ENCODE measurements around the gene MRPL44.
"Not testable (repeated sequence)": the region's sequence is repeated elsewhere in the genome, so short reads cannot be mapped to it uniquely, and the experiment has no call there.

The MRPL44 gene

DNA sequence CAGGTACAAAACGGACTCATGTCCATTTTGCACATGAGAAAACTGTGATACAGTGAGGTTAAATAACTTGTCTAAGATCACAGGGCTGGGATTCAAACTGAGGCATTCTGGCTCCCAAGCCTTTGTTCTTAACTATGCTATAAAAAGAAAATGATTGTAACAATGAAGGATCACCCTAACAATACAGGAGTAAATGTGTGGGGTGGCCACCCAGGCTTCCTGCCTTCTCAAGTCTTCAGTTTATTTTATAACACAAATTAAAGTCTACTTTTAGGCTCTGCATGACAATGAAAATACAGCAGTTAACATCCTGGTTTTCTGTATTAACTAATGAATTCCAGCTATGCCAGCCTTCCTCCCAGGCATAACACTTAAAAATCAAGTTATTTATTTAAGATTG lies 19.7 kb upstream of the MRPL44 start:
- DNase-seq, result no peak

DNA sequence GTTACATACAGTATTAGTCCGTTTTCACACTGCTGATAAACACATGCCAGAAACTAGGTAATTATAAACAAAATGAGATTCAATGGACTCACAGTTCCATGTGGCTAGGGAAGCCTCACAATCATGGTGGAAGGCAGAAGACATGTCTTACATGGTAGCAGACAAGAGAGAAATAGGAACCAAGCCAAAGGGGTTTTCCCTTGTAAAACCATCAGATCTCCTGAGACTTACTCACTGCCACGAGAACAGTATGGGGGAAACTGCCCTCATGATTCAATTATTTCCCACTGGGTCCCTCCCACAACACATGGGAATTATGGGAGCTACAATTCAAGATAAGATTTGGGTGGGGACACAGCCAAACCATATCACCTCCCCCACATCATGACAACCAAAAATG lies 17.8 kb upstream of the MRPL44 start:
- not testable (repeated sequence) for DNase-seq

DNA sequence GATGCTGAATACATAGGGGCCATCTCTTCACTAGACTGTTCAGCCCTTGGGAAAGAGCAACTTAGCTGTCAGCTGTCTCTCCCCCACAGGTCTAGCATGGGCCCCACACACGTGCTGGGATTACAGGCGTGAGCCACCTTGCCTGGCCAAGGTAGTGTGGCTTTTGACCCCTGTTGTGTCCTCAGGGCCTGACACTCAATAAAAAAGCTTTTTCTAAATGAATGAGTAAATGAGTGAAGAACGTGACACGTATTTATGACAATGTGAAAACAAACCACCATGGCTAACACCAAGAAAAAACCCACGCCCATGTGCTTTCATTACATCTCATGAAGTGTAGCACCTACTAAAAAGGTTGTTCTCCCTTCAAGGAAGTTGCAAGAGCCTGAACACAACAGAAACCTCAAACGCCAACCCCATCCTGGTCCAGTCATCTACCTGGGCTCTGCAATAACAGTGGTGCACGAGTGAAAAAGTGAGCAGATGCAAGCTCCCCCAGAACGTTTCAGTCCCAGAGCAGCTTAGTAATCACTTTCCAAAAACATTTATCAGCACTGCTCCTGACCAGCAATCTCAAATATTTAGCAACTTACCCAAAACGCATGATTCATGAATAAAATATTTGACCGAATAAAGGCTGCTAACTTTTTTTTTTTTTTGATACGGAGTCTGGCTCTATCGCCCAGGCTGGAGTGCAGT lies 15.5 kb upstream of the MRPL44 start:
- no peak for DNase-seq

DNA sequence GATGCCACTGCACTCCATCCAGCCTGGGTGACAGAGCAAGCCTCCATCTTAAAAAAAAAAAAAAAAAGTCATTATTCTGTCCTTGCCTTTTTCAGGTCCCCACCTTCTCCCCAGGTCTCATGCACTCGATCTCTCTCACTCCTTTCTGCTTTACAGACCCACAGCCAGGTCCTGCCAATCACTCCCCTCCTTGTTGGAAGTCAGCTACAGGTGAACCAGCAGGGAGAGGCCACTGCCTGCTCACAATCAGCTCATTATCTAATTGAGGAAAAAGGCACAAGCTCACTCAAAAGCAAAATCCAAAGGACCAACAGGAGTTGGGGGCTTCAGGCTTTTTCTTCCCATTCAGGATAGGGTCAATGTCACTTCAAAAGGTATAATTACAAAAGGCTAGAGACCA lies 14.1 kb upstream of the MRPL44 start:
- no peak for DNase-seq

DNA sequence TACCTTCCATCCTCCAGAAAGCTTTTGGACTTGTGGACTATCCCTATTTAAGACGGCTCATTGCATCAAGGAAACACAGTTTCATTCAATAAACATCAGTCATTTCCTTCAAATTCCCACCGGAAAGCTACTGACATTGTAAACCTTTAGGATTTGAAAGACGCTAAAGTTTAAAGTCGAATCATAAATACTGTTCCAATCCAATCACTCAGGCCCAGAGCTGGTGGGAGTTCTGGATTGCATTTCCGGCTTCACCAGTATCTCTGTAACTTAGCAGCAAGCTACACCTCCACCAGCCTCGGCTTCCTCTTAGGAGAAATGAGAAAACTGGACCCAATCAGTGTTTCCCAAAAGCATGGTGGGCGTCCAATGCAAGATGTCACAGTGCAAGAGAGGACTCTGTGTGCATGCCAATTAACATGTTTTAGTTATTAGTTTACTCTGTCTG lies 13.7 kb upstream of the MRPL44 start:
- no peak for DNase-seq

DNA sequence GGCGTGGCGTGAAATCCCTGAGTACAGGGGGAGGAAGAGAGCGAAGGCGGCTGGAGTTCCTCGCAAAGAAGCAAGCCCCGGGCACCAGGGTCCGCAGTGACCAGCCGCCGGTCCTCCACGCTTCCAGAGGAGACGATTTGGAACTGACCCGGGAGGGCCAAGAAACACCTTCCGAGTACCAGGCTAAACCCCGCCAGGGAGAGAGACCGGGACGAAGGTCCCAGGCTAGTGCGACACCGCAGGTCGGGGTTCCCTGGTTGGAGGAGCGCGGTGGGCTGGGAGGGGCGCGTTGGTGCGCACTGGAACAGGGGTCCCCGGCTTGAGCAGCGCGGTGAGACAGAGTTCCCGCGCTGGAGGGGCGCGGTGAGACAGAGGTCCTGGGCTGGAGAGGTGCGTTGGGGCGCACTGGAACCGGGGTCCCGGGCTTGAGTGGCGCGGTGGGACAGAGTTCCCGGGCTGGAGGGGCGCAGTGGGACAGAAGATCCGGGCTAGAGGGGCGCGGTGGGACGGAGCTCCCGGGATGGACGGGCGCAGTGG lies 13.0 kb upstream of the MRPL44 start:
- DNase-seq, result no peak

DNA sequence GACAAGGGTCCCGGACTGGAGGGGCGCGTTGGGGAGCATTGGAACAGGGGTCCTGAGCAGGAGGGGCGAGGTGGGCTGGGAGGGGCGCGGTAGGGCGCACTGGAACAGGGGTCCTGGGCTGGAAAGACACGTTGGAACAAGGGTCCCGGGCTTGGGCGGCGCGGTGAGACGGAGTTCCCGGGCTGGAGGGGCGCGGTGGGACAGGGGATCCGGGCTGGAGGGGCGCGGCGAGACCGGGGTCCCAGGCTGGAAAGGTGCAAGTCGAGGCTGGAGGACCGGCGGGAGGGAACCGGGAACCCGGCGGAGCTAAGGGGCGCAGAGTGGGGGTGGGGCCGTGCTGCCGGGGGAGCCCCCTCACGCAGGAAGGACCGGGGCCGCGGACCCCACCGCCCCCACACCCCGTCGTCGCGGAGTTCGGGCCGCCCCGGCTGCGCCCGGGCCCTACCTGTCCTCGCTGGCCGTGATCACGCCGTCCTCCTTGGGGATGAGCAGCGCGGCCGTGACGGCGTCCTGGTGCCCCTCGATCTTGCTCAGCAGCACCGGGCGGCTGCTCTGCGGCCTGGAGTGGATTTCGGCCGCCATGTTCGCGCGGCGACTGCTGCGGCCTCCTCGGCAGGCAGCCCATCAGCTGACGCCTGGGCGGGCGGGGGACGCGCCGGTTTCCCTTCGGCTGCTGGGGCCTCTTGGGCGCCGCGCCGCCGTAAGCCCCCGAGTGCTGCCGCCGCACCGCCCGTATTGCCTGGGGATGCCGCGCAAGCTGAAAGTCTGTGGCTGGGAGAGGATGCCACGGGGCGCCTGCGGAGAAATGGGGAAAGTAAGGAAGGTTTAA lies 12.3 kb upstream of the MRPL44 start, which contains the start of gene WDFY1:
Gene WDFY1 (minus strand): TSS at position 633 of the 829 bp plus-strand sequence. CDS start 51 bp downstream, at position 582.
- DNase-seq, result peak; percentile 74

DNA sequence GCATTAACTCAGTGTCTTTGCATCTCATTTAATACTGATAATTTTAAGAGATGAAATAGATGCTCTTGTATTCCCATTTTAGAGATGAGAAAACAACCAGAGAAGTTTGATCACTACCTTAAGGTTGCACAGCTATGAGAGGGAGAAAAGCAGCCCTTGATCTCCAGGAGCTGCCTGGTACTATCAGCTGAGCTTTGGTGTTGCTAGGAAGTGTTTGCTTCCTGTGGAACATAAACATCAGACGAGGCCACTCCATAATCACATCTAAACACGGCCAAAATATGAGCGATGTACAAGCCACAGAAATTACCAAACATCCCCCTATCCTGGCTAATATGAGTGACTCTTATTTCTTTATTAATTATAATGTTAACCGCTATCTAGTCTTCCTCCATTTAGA lies 11.5 kb upstream of the MRPL44 start:
- no peak for DNase-seq

DNA sequence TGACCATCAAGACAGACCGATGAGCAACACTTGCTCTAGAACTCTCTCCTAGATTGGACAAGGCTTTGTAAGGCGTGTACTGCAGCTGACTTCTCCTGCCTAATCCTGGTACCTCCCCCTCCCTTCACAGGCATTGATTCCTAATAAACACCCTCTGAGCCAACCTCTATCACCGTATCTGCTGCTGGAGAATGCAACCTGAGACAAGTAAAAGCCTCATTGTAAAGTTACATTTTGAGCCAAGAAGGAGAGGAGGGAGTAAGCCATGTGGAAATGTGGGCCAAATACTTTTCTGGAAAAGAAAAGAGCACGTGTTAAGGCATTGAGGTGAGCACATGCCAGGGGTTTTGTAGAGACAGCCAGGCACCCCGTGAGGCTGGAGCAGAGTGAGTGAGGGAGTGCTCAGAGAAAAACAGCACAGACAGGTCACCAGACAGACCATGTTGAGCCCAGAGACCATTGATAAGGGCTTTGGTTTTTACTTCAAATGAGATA lies 9.5 kb upstream of the MRPL44 start:
- no peak for DNase-seq

DNA sequence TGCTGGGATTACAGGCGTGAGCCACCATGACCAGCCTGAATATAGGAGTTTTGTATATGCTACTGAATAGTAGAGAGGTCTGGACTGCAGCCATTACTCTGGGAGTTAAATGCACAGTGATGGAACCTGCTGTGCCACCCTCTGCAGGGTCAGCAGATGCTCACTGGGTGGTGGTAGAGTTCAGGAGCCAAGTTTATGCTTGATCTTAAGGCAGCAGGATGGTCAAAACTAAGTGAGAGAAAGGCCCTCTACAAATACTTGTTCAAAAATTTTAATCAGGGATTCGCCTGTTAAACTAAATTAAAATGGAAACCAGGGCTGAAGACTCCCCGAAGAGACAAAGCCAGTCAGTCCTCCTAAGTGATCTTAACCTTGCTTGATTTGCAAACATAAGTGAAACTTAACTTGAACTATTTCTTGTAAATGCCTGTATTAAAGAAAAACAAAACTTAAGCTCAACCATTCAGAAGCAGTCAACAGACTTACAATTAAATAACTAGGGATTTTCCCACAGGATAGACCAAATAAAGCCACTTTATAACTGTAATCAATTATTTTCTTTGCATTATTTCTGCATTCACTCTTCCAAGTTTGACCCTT lies 7.9 kb upstream of the MRPL44 start:
- no peak for DNase-seq

DNA sequence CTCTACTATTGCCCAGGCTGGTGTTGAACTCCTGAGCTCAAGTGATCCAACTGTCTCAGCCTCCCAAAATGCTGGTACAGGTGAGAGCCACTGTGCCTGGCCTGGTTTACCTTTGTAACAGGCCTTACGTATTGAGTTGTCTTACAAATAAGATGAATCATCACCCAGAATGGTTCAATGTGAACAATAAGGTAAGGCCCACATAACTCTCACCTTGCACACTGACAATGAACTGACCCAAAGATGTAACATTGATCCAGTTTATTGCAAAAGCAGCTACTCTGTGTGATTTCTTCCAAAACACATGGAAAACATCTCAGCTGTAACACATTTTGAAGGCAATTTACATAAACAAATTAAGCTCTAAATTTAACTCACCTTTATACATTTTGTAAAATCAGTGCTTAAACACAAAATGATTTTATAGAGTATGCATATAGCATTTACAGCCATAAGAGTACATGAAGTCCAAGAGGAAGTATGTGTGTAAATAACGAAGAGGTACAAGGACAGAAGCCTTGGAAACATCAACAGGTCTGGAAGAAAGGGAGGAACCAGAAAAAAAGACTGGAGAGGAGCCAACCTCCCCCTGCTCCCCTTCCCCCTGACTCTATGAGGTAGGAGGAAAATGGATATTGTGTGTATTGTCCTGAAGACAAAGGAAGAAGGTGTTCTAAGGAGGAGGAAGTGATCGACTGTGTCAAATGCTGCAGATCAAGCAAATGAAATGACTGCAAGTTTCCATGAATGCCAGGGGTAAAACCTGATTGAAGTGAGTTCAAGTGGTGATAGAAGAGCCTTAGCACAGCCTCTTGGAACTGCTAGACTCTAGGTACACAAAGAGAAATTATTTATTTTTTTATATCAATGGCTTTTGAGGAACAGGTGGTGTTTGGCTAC lies 6.6 kb upstream of the MRPL44 start:
- DNase-seq, result no peak

DNA sequence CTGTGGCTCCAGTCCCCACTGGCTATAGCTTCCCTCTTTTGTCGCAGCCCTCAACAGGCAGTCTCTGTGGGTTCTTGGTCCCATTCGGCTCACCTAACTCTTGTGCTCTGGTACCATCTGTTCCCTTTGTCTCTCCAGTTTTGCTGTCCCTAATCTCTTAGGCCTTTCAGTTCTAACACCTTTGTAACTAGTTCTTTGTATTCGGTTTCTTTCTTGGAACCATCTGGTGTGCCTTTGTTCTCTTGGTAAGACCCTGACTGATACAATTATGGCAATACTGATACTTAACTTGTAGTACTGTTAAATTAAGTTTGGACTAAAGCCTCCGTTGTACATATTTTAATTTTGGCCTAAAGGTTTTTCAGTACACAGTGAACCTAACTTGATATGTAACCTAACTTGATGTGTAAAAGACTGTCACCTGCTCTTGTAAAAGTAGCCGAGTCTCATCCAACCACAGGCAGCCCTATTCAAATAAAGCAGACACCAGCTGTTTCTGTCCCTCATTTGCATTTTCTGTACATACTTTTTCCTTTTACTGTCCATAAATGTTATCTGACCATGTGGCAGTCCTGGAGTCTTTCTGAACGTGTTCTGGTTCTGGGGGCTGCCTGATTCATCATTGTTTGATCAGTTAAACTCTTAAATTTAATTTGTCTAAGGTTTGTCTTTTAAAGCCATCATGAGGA lies 4.8 kb upstream of the MRPL44 start:
- no peak for DNase-seq

DNA sequence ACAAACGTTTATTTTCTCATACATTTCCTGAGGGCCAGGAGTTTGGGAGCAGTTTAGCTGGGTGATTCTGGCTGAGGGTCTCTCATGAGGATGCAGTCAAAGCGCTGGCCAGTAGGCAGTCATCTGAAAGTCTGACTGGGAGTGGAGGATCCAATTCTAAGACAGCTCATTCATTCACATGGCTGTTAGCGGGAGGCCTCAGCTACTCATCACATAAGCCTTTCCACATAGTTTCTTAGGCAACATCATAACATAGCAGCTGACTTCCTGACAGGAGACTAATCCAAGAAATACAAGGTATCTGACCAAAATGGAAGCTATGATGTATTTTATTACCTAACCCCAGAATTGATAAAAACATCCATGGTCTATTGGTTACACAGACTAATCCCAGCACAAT lies 2.9 kb upstream of the MRPL44 start:
- no peak for DNase-seq

DNA sequence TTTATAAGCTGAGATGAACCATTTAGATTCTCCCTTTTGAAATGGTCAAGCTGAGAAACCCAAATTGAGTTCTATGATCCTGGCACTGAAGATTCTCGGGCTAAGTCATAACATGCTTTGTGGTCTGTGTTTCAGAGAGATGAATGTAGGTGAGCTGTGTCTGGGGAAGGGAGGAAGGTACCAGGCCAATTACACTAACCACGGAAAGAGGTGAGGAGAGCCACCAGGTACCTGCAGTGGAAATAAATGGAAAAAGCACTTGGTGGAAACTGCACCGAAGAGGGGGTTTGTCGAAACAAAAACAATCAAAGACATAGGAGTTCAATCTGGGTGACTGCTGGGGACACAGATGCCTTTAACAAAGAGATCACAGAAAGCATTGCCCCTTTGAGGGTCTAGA lies 963 bp upstream of the MRPL44 start:
- DNase-seq, result no peak

DNA sequence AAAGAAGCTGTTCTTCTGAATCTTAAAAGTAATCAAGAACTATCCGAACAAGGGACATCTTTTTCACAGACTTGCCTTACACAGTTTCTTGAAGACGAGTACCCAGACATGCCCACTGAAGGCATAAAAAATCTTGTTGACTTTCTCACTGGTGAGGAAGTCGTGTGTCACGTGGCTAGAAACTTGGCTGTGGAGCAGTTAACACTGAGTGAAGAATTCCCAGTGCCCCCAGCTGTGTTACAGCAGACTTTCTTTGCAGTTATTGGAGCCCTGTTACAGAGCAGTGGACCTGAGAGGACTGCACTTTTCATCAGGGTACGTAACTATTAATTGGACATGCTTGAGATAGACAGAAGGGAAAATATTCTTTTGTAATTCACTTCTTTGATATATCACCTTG lies 2.4 kb downstream of the MRPL44 start:
- no peak for DNase-seq

DNA sequence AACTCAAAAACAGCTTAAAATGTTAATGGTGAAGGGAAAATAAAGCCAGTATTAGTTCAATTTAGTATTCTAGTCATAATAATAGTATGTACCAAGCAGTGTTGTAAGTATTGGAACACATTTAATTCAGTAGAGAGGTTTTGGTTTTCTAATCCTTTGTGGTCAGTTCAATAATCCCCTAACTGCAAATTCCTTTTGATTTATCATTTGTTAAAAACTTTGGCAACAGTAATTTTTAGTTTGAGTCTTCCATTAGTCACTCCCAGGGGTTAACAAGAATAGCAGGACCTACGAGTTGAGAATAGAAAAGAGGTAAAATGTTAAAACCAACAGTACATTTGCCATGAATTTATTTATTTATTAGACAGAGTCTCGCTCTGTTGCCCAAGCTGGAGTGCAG lies 10.7 kb downstream of the MRPL44 start:
- no peak for DNase-seq

DNA sequence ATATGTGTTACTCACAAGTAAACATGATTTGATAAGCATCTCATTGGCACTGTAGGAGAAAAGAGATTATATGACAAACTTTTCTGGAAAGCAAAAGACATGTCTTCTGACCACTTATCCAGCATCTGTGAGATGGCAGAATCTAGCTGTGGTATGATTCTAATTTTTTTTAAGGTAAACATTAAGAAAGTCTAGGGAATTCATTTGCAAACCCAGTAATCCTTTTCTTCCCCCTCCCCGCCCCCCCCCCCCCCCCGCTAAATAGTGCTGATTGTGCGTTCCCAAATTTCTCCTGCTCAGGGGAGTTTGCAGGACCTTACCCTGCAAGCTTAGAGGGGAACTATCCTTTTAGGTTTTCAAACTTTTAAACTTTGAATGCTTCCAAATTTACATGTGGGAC lies 12.1 kb downstream of the MRPL44 start:
- no peak for DNase-seq

DNA sequence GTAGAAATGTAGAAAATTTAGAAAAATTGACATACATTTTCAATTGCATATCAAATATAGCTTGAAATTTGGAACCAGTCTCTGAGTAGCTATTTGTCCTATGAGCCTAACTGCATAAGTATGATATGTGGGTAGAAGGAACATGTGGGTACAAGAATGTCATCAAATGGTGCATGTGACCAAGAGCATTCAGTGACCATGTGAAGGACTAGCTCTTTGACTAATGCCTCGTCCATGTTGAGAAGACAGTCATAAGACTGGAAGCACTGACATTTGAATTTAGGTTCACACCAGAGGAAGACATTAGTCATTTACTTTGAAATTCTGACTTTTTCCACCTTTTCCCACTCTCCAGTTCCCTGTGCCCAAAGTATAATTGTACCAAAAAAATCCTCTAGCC lies 12.6 kb downstream of the MRPL44 start:
- DNase-seq, result no peak

DNA sequence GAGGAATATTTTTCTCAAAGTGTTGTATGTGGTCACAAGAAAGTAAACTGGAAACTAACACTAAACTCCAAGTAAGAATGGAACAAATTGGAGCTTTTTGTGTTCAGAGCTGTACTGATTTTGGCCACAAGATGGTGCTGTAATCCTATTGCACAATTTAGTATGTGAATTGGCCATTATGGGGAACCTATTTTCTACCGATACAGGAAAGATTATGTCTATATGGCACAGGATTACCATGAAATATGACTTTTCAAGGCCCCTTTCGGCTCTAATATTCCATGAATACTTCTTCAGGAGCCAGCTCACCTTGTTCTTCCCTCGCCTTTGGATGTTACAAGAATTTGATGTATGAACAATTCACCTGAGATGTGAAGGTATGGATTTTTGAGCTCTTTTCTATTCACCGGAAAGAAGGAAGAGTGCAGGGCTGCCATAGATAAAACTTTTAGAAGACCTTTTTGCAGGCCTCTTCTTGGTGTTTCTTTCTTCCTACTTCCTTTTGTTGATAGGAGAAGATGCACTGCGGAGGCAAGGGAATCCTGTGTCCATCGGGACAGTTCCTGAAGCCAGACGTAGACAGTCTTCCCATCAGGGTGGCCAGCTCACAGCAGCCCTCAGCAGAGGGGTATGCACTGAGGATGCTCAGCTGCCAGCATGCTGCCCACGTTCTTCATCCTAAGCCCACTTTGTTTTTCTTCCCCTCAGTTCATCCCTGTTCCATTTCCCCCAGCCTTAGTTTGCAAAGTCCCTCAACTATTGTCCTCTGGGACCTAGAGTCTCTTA lies 13.3 kb downstream of the MRPL44 start:
- DNase-seq, result peak; percentile 39

DNA sequence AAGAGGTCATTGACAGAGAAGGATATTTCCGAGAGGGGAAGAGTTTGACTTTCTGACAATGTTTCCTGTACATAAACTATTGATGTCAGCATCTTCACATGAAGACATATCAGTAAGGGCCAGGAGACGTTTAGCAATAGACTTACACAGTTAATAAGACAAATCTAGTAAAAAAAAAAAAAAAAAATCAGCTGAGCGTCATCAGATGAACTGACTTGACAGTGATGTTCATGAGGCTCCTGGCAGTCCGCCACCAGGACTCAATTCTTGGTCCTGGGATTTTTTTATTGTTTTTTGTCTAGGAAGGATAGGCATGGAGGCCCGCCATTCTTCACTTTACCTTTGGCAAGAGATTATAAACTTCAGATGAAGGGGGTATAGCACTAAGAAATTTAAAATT lies 14.5 kb downstream of the MRPL44 start:
- DNase-seq, result no peak

DNA sequence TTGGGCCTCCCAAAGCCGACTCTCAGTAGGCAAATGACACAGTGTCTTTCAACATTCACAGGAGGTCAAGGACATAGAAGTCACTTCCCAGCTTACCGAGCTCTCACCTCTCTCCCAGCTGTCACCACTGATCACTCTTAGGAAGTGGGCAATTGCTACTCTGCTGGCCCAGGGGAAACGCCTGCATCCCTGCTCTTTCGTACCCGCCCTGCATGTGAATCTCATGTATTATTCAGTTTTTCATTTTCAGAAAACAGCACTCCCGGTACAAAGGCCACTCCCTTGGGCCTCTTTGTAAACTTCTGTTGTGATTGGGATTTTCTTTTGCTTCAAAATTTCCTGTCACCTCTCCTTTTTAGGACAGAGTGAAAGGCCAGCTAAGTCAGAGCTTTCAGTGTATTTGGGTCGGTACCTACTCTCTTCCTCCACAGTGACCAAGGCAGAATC lies 15.4 kb downstream of the MRPL44 start:
- no peak for DNase-seq

Data from NCI-H1105 treated with DMSO at 0.1 percent for 48 hours (cell line).